ENCODE results near the gene HNRNPLL. TPM values are rescaled to one million over a fixed set of nuclear protein-coding genes. Genes with fewer than 3 reads are reported as not detected.

Gene HNRNPLL
- total and polyA plus RNA-seq, 2 of the 13 experiments (the other 11 are each of a cell fraction or from before 2014, with no cell fraction given) = 49.4 to 103 TPM

GRCh38 chr2:38602732-38603401, at the start of gene HNRNPLL (continued):
- TF ChIP-seq ATM (IDR thresholded peaks at IDR 0.05; ENCODE audit: borderline replicate concordance) (no peak), TAF15 (IDR thresholded peaks at IDR 0.05; ENCODE audit: low read depth, low read length, poor library complexity, severe bottlenecking) (no peak), TRAFD1 (CRISPR knock-in tag; IDR thresholded peaks at IDR 0.05; ENCODE audit: borderline replicate concordance) (peak; percentile 65; the same call in 1 of the 2 replicates), KLF9 (CRISPR knock-in tag; IDR thresholded peaks at IDR 0.05; ENCODE audit: low read depth) (peak; percentile 51; the same call in 1 of the 2 replicates), ZNF17 (CRISPR knock-in tag; IDR thresholded peaks at IDR 0.05) (no peak), ZNF329 (CRISPR knock-in tag; IDR thresholded peaks at IDR 0.05; ENCODE audit: low read depth) (0 out of 2 replicates have a peak, but pooled peaks have one; percentile 2), RARG (CRISPR knock-in tag; IDR thresholded peaks at IDR 0.05; ENCODE audit: low read depth) (peak; percentile 16; the same call in 1 of the 2 replicates), FOSL1 (CRISPR knock-in tag; IDR thresholded peaks at IDR 0.05; ENCODE audit: borderline replicate concordance) (no peak), NCOA1 (CRISPR knock-in tag; IDR thresholded peaks at IDR 0.05) (peak; percentile 66), ZNF335 (CRISPR knock-in tag; IDR thresholded peaks at IDR 0.05) (peak; percentile 83; the same call in 1 of the 2 replicates), ETS1 (CRISPR knock-in tag; IDR thresholded peaks at IDR 0.05) (peak; percentile 82; the same call in 1 of the 2 replicates), NFAT5 (CRISPR knock-in tag; IDR thresholded peaks at IDR 0.05) (peak; percentile 84; the same call in 1 of the 2 replicates), ZNF773 (CRISPR knock-in tag; IDR thresholded peaks at IDR 0.05; ENCODE audit: borderline replicate concordance) (peak; percentile 66; the same call in 1 of the 2 replicates), ZNF740 (CRISPR knock-in tag; IDR thresholded peaks at IDR 0.05) (peak; percentile 100), HMG20A (CRISPR knock-in tag; IDR thresholded peaks at IDR 0.05; ENCODE audit: borderline replicate concordance) (peak; percentile 59; the same call in 1 of the 2 replicates), ETV6 (CRISPR knock-in tag; conservative IDR thresholded peaks at IDR 0.05) (peak; percentile 88), ZBTB1 (CRISPR knock-in tag; IDR thresholded peaks at IDR 0.05; ENCODE audit: borderline replicate concordance) (no peak), SAFB2 (CRISPR knock-in tag; IDR thresholded peaks at IDR 0.05; ENCODE audit: borderline replicate concordance, low read depth) (no peak; the same call in 1 of the 2 replicates)
